Tibial artery (tissue), 4 donors: ENCODE data around the gene TXNIP.

ENCODE experiments used
- DNase-seq, 2 donors: peaks; one replicate each; pipeline ENCODE4 v3.0.0-alpha.2; 2019
- H3K27ac ChIP-seq, 2 donors: fragments of 200-600 bp; sonication (generic) in 1 of 2; 1 replicate in 1 of 2; 2 replicates in 1 of 2; pipeline ENCODE4 v1.5.1; 2018 to 2019; ENCODE audit warnings: mild to moderate bottlenecking in 1 of 2
- H3K27me3 ChIP-seq, 2 donors: fragments of 200-600 bp; sonication (generic) in 1 of 2; one replicate each; pipeline versions ENCODE4 v1.5.1 to v1.6.0; 2016 to 2019
- H3K36me3 ChIP-seq, 3 donors: fragments of 200-600 bp; sonication (generic) in 2 of 3; one replicate each; pipeline ENCODE4 v1.5.1; 2016 to 2019; ENCODE audit warnings: mild to moderate bottlenecking in 2 of 3
- H3K4me1 ChIP-seq, 4 donors: fragments of 200-600 bp; sonication (generic) in 2 of 4; 1 replicate in 3 of 4; 2 replicates in 1 of 4; pipeline ENCODE4 v1.5.1; 2016 to 2019
- H3K4me3 ChIP-seq, 2 donors: fragments of 200-600 bp; sonication (generic) in 1 of 2; 1 replicate in 1 of 2; 2 replicates in 1 of 2; pipeline ENCODE4 v1.5.1; 2018 to 2019; ENCODE audit warnings: mild to moderate bottlenecking in 2 of 2
- H3K9me3 ChIP-seq, 3 donors: fragments of 200-600 bp; sonication (generic) in 1 of 3; one replicate each; pipeline ENCODE4 v1.5.1; 2016 to 2019
- CTCF ChIP-seq, 2 experiments: fragments of 200-600 bp in 1 of 2; fragments of 450-650 bp in 1 of 2; IDR thresholded peaks; one replicate each; pipeline ENCODE4 v1.5.1; 2017 to 2019; ENCODE audit warnings: antibody characterized with exemption in 2 of 2, mild to moderate bottlenecking in 1 of 2, moderate library complexity in 1 of 2
- intact Hi-C: fragments of 100-400 bp; cut with DNase I; formaldehyde crosslinking; loops from one replicate; pipeline ENCODE4 v1.15.0; 2023; ENCODE audit warnings: low total_unique reads

TXNIP gene

DNA sequence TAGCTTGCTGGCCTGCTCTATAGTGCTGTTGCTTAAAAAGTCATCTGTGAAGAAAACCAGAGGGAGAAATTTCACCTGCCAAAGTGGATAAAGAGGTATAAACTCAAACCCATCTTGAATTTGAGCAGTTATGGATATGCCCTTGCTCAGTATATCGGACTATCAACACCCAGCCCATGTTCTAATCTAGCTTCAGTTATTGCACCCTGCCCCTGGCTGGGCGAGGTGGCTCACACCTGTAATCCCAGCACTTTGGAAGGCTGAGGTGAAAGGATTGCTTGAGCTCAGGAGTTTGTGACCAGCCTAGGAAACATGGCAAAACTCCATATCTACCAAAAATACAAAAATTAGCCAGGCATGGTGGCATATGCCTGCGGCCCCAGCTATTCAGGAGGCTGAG lies 51.8 kb downstream of the TXNIP start:
- no peaks in the 10 kb centered on the region for H3K9me3 ChIP-seq
- H3K36me3 ChIP-seq: peaks cover 17 to 51% (median 32%) of the 10 kb centered on the region in 3 donors
- no peak overlapping the region for H3K27ac ChIP-seq
- H3K27me3 ChIP-seq: no peaks in the 10 kb centered on the region
- no peak for TF ChIP-seq CTCF (IDR thresholded peaks at IDR 0.05)
- intact Hi-C loops: no loop called here
- DNase-seq: no peak
- H3K4me1 ChIP-seq: peaks cover 0 to 7% (median under 1%) of the 10 kb centered on the region in 4 donors
- no peak overlapping the region for H3K4me3 ChIP-seq

GRCh38 chr1:145942871-145943270 lies 53.5 kb downstream of the TXNIP start:
- H3K27ac ChIP-seq: no peak overlapping the region
- no peak for TF ChIP-seq CTCF (IDR thresholded peaks at IDR 0.05)
- H3K4me1 ChIP-seq: no peaks in the 10 kb centered on the region
- no peak overlapping the region for H3K4me3 ChIP-seq
- H3K9me3 ChIP-seq: no peaks in the 10 kb centered on the region
- intact Hi-C loops: no loop called here
- DNase-seq: no peak
- peaks cover 19 to 49% (median 32%) of the 10 kb centered on the region in 3 donors for H3K36me3 ChIP-seq
- H3K27me3 ChIP-seq: no peaks in the 10 kb centered on the region
